GM12878 (cell line): ENCODE data around the gene SCUBE3.

Experiments
- CHD1 ChIP-seq: IDR thresholded peaks from 2 replicates; pipeline ENCODE4 v1.6.1; 2012; ENCODE audit warnings: low read depth, low read length, improper control_type of control experiment
- E2F8 ChIP-seq: fragments of 450-650 bp; IDR thresholded peaks from 2 replicates; pipeline ENCODE4 v1.6.1; 2018; ENCODE audit warnings: mild to moderate bottlenecking, low read depth, moderate library complexity; ENCODE audit not compliant: partially characterized antibody
- EGR1 ChIP-seq, 2 experiments: IDR thresholded peaks; 1 replicate in 1 of 2; 2 replicates in 1 of 2; pipeline ENCODE4 v1.6.1; 2011 to 2012; ENCODE audit warnings: low read depth in 2 of 2, low read length in 2 of 2, borderline replicate concordance in 1 of 2, mild to moderate bottlenecking in 1 of 2, moderate library complexity in 1 of 2
- IRF3 ChIP-seq: fragments of 450-650 bp; IDR thresholded peaks from 2 replicates; pipeline ENCODE4 v1.6.1; 2014; ENCODE audit warnings: mild to moderate bottlenecking
- POLR2AphosphoS5 ChIP-seq: IDR thresholded peaks from 2 replicates; pipeline ENCODE4 v1.6.1; 2011; ENCODE audit warnings: mild to moderate bottlenecking, low read length, inconsistent platforms
- TF ChIP-seq, protein P1 (sequence below), 3 experiments: IDR thresholded peaks in 2 of 3; conservative IDR thresholded peaks in 1 of 3; 2 replicates each; pipeline ENCODE4 v1.5.1; 2011; ENCODE audit warnings: low read depth in 3 of 3, low read length in 3 of 3, mild to moderate bottlenecking in 3 of 3, control low read depth in 2 of 3, moderate library complexity in 2 of 3, inconsistent platforms in 1 of 3, mixed read lengths in 1 of 3; ENCODE audit not compliant: control insufficient read depth in 2 of 3, insufficient read depth in 1 of 3; ENCODE audit errors: extremely low read depth in 1 of 3
- TF ChIP-seq, protein P2 (sequence below): IDR thresholded peaks from 2 replicates; pipeline ENCODE4 v1.6.1; 2012; ENCODE audit warnings: mild to moderate bottlenecking, low read depth, low read length

DNA sequence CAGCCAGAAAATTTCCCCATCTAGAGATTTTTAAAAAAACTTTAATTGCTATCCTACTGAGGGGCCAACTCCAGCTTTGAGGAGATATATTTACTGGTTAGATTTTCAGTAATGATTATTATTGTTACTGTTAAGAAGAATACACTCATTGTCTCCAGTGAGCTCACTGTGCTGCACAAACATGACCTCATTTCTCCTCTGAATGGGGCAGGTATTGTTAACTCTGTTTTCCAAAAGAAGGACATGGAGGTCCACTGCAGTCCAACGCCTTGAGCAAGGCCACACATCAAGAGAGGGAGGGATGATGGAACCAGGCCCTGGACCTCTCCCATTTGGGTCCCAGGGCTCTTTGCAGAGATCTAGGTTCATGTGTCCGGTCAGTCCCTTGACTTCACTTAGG, 13.9 kb upstream of the SCUBE3 start:
- TF ChIP-seq E2F8 (no peak), EGR1 (IDR thresholded peaks at IDR 0.05; ENCODE audit: borderline replicate concordance in 1 of 2, low read depth in 2 of 2, low read length in 2 of 2) (no peak), CHD1 (no peak), POLR2AphosphoS5 (no peak), IRF3 (no peak)
- TF ChIP-seq, protein P1, sequence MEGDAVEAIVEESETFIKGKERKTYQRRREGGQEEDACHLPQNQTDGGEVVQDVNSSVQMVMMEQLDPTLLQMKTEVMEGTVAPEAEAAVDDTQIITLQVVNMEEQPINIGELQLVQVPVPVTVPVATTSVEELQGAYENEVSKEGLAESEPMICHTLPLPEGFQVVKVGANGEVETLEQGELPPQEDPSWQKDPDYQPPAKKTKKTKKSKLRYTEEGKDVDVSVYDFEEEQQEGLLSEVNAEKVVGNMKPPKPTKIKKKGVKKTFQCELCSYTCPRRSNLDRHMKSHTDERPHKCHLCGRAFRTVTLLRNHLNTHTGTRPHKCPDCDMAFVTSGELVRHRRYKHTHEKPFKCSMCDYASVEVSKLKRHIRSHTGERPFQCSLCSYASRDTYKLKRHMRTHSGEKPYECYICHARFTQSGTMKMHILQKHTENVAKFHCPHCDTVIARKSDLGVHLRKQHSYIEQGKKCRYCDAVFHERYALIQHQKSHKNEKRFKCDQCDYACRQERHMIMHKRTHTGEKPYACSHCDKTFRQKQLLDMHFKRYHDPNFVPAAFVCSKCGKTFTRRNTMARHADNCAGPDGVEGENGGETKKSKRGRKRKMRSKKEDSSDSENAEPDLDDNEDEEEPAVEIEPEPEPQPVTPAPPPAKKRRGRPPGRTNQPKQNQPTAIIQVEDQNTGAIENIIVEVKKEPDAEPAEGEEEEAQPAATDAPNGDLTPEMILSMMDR (IDR thresholded peaks at IDR 0.05 in 2 of 3, conservative IDR thresholded peaks at IDR 0.05 in 1 of 3; ENCODE audit: control insufficient read depth in 2 of 3, extremely low read depth in 1 of 3, insufficient read depth in 1 of 3, low read depth in 3 of 3, low read length in 3 of 3), result no peak
- TF ChIP-seq, protein P2, sequence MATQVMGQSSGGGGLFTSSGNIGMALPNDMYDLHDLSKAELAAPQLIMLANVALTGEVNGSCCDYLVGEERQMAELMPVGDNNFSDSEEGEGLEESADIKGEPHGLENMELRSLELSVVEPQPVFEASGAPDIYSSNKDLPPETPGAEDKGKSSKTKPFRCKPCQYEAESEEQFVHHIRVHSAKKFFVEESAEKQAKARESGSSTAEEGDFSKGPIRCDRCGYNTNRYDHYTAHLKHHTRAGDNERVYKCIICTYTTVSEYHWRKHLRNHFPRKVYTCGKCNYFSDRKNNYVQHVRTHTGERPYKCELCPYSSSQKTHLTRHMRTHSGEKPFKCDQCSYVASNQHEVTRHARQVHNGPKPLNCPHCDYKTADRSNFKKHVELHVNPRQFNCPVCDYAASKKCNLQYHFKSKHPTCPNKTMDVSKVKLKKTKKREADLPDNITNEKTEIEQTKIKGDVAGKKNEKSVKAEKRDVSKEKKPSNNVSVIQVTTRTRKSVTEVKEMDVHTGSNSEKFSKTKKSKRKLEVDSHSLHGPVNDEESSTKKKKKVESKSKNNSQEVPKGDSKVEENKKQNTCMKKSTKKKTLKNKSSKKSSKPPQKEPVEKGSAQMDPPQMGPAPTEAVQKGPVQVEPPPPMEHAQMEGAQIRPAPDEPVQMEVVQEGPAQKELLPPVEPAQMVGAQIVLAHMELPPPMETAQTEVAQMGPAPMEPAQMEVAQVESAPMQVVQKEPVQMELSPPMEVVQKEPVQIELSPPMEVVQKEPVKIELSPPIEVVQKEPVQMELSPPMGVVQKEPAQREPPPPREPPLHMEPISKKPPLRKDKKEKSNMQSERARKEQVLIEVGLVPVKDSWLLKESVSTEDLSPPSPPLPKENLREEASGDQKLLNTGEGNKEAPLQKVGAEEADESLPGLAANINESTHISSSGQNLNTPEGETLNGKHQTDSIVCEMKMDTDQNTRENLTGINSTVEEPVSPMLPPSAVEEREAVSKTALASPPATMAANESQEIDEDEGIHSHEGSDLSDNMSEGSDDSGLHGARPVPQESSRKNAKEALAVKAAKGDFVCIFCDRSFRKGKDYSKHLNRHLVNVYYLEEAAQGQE, result no peak
